ENCODE data around the gene HIPK3.
"Not testable (repeated sequence)": the region's sequence is repeated elsewhere in the genome, so short reads cannot be mapped to it uniquely, and the experiment has no call there.

The HIPK3 gene

DNA sequence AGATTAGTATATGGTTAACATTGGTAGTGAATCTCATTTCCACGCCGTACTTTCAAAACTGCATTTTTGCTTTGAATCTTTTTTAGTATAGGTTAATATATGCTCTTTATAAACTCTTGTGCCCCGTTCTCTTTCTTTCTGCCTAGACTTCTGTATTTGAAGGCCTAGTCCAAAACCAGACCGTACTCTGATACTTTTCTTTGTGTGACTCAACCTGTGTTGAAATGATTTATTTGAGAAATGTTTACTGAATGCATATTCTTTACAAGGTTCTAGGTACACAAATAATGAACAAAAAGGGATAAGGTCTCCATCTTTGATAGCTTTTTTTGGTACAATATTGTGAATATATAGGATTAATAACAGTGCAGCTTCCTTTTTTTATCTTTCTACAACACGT is 68.3 kb downstream of the HIPK3 start:
- no peaks in the 10 kb centered on the region for H3K9me3 Mint-ChIP-seq
- H3K27ac Mint-ChIP-seq = no peak overlapping the region
- intact Hi-C loops (cut with micrococcal nuclease) = loop anchor here (10.0 kb wide), 1 partner anchor 361 kb away; no protein-coding TSS in a partner anchor
- H3K4me1 Mint-ChIP-seq (ENCODE audit: low read depth) = peaks cover 36% of the 10 kb centered on the region
- H3K27me3 Mint-ChIP-seq = no peaks in the 10 kb centered on the region
- H3K36me3 Mint-ChIP-seq (ENCODE audit: low read depth) = peaks cover 9% of the 10 kb centered on the region
- H3K4me3 Mint-ChIP-seq = no peak overlapping the region

DNA sequence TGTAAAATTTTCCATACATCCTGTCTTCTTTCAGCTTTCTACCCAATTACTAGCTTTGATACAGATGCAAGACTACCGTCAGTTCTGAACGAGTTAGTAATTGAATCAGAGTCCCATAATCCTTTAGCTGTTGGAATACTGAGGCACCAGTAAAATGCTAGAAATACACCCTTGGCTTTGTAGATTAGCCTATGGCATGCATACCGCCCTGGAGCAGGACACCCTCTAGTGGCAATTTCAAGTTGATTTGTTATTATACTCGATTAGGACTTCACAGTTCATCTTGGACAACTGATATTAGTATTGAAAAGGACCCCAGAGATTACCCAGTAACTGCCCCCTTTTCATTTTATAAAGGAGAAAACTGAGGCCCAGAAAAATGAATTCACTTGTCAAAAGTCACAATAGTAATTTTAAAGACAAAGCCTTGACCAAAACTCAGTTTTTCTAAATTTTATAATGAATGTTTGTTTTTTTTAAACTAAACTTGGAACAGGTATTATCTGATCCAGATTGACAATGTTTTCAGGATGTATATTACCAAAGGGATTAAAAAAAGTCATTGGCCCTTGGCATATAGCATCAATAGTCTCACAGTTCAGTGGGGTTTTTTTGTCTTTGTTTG is 72.6 kb downstream of the HIPK3 start:
- Mint-ChIP-seq H3K4me3 (no peak overlapping the region), H3K36me3 (ENCODE audit: low read depth) (peaks cover 15% of the 10 kb centered on the region), H3K27me3 (no peaks in the 10 kb centered on the region), H3K27ac (no peak overlapping the region), H3K4me1 (ENCODE audit: low read depth) (peaks cover 19% of the 10 kb centered on the region), H3K9me3 (no peaks in the 10 kb centered on the region)
- intact Hi-C loops (cut with micrococcal nuclease) = loop anchor here (1.0 to 10.0 kb wide), 2 partner anchors 164 to 365 kb away; no protein-coding TSS in a partner anchor

DNA sequence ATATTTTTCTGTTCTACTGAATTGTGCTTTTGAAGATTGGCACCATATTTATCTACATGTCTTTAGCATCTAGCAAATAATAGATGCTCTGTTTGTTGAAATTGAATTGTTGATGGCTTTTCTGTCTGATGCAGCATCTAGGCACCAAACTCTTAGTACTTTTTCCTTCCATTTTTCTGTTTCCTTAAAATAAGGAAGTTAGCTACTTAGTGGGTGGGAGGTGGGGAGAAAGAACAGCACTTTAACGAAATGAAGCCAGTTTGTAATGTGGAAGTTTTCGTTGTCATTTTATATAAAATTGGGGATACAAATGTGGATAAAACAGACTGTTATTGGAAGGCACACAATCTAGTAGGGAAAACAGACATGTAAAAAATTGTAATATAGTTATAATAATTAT is 76.6 kb downstream of the HIPK3 start:
- Mint-ChIP-seq H3K9me3 (no peaks in the 10 kb centered on the region), H3K36me3 (ENCODE audit: low read depth) (peaks cover 23% of the 10 kb centered on the region), H3K4me3 (no peak overlapping the region), H3K27me3 (no peaks in the 10 kb centered on the region), H3K27ac (no peak overlapping the region), H3K4me1 (ENCODE audit: low read depth) (peaks cover 5% of the 10 kb centered on the region)
- intact Hi-C loops (cut with micrococcal nuclease) = no loop called here

DNA sequence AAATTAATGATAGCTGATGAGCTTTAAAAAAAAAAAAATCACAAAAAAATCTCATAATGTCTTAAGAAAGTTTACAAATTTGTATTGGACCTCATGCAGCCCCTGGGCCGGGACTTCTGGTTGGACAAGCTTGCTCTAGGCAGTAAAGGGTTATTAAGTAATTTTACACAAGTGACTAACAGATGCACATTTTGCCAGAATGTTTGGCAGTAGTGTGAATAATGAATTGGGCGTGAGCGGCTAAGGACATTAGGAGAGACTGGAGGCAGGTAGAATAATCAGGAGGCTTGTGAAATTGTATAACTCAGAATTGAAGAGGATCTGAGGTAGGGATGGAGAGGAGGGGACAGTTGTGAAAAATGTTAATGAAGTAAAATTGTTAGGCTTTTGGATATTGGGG is 77.4 kb downstream of the HIPK3 start:
- H3K9me3 Mint-ChIP-seq = no peaks in the 10 kb centered on the region
- H3K27ac Mint-ChIP-seq = no peak overlapping the region
- peaks cover 27% of the 10 kb centered on the region for H3K36me3 Mint-ChIP-seq (ENCODE audit: low read depth)
- intact Hi-C loops (cut with micrococcal nuclease) = no loop called here
- no peak overlapping the region for H3K4me3 Mint-ChIP-seq
- no peaks in the 10 kb centered on the region for H3K27me3 Mint-ChIP-seq
- H3K4me1 Mint-ChIP-seq (ENCODE audit: low read depth) = peaks cover 2% of the 10 kb centered on the region

DNA sequence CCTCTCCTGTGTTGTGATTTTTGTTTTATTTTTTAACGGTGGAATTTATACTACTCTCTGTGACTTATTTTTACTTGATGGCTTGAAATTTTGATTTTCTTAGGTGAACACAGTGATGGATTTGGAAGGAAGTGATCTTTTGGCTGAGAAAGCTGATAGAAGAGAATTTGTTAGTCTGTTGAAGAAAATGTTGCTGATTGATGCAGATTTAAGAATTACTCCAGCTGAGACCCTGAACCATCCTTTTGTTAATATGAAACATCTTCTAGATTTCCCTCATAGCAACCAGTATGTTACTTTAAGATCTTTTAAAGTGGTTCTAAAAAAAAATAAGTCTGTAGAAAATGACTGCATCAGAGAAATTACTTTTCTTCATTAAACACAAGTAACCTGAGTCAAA is 82.1 kb downstream of the HIPK3 start:
- Mint-ChIP-seq H3K4me1 (ENCODE audit: low read depth) (no peaks in the 10 kb centered on the region), H3K4me3 (no peak overlapping the region), H3K27me3 (no peaks in the 10 kb centered on the region), H3K9me3 (no peaks in the 10 kb centered on the region), H3K27ac (no peak overlapping the region), H3K36me3 (ENCODE audit: low read depth) (peaks cover 48% of the 10 kb centered on the region)
- intact Hi-C loops (cut with micrococcal nuclease) = no loop called here

DNA sequence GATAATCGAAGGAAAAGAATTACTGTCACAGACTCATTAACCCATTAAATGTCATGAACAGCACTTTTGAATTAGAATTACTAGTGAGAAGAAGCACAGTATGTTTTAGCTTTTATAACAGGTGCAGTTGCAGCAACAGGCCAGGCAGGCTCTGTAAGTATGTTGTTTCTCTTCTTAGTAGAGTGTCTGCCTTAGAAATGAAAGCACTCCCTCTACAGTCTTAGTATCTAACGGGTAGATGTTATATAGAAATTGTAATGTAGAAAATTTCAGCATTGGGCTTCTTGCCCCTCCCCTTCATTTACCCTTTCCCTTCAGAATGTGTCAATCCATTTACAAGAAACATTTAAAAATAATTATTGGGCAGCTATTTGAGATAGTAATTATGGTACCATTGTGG is 87.4 kb downstream of the HIPK3 start:
- Mint-ChIP-seq H3K4me3 (no peak overlapping the region), H3K27me3 (no peaks in the 10 kb centered on the region), H3K27ac (no peak overlapping the region), H3K9me3 (no peaks in the 10 kb centered on the region), H3K36me3 (ENCODE audit: low read depth) (peaks cover 67% of the 10 kb centered on the region), H3K4me1 (ENCODE audit: low read depth) (no peaks in the 10 kb centered on the region)
- intact Hi-C loops (cut with micrococcal nuclease) = no loop called here

DNA sequence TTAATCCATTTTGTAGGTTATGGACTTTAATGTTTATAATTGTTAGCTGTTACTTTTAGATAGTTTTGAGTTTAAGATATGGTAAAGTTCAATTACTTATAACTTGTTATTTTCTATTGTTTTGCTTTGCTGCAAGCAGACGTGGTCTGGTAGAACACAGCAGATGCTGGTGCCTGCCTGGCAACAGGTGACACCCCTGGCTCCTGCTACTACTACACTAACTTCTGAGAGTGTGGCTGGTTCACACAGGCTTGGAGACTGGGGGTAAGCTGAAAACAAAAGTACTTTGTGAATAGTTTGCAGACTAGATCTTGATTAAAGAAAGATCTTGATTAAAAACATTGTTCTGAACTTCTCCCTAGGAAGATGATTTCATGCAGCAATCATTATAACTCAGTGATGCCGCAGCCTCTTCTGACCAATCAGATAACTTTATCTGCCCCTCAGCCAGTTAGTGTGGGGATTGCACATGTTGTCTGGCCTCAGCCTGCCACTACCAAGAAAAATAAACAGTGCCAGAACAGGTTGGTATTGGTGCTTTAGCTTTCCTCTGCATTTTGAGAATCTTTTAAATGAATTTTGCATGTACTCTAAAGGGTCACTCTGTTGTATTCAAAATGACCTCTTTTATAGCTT is 90.4 kb downstream of the HIPK3 start:
- Mint-ChIP-seq H3K27ac (no peak overlapping the region), H3K4me1 (ENCODE audit: low read depth) (no peaks in the 10 kb centered on the region), H3K9me3 (no peaks in the 10 kb centered on the region), H3K36me3 (ENCODE audit: low read depth) (peaks cover 73% of the 10 kb centered on the region), H3K4me3 (no peak overlapping the region), H3K27me3 (no peaks in the 10 kb centered on the region)
- intact Hi-C loops (cut with micrococcal nuclease) = no loop called here

DNA sequence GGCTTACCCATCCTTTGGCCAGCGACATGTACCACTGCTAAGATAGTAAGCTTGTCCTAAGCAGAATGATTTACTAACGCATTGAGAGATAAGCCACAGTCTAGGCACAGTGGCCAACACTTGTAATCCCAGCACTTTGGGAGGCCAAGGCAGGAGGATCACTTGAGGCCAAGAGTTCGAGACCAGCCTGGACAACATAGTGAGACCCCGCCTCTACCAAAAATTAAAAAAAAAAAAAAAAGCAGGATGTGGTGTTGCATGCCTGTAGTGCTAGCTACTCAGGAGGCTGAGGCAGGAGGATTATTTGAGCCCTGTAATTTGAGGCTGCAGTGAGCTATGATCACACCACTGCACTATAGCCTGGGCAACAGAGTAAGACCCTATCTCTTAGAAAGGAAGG is 93.1 kb downstream of the HIPK3 start:
- Mint-ChIP-seq H3K36me3 (ENCODE audit: low read depth) (peaks cover 91% of the 10 kb centered on the region), H3K27ac (no peak overlapping the region), H3K9me3 (no peaks in the 10 kb centered on the region)

DNA sequence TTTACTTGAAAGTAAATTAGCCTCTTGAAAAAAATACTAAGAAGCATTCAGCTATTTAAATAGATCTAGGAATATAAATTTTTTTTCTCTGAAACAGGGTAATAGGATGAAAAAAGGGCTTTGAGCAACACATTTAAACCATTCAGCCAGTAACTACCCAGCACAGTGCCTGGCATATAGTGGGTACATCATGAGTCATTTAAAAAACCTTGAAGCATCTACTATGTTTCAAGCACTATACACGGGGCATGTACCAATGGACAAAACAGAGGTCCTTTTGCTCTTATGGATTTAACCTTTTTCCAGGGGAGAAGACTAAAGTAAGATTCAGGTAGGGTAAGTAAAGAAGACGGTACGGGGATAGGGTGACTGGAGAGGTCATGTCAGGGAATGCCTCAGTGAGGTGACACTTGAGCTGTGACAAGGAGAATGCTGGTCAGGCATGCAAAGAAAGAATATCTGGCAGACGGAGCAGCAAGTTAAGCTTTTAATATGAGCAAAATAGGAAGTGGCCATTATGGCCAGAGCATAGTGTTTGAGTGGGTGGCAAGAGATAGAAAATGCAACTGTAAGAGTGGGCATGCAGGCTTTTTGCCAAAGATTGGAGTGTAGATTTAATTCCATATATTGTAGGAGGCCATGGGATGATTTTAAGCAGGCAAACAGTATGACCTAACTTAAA is 101.1 kb downstream of the HIPK3 start:
- Mint-ChIP-seq H3K27ac (no peak overlapping the region), H3K27me3 (peaks cover 6% of the 10 kb centered on the region), H3K36me3 (ENCODE audit: low read depth) (peaks cover 21% of the 10 kb centered on the region), H3K9me3 (no peaks in the 10 kb centered on the region), H3K4me3 (no peak overlapping the region), H3K4me1 (ENCODE audit: low read depth) (peaks cover 9% of the 10 kb centered on the region)
- intact Hi-C loops (cut with micrococcal nuclease) = no loop called here

More for the DNA sequence above, 93.1 kb downstream of the HIPK3 start:
- Mint-ChIP-seq H3K27me3 (no peaks in the 10 kb centered on the region), H3K4me1 (ENCODE audit: low read depth) (no peaks in the 10 kb centered on the region), H3K4me3 (no peak overlapping the region)
- intact Hi-C loops (cut with micrococcal nuclease) = no loop called here

DNA sequence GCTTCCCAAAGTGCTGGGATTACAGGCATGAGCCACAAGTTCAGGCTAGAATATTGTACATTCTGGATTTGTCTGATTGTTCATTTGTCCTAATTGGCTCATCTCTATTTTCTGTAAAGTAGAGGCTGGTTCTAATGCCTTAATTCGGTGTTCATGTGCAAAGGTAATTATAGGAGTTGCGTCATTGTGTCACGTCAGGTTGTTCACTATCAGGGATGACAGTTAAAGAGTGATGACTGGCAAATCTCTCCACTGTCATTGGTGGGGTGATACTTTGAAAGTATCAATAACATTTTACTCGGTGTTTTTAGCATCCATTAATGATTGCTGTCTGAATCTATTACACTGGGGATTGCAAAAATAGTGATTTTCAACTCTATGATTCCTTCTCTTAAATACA is 103.5 kb downstream of the HIPK3 start:
- Mint-ChIP-seq H3K36me3 (ENCODE audit: low read depth) (no peaks in the 10 kb centered on the region), H3K27me3 (peaks cover 12% of the 10 kb centered on the region), H3K4me1 (ENCODE audit: low read depth) (peaks cover 9% of the 10 kb centered on the region), H3K27ac (no peak overlapping the region), H3K9me3 (no peaks in the 10 kb centered on the region), H3K4me3 (no peak overlapping the region)
- intact Hi-C loops (cut with micrococcal nuclease) = loop anchor here (5.0 kb wide), 1 partner anchor 382 kb away; no protein-coding TSS in a partner anchor

DNA sequence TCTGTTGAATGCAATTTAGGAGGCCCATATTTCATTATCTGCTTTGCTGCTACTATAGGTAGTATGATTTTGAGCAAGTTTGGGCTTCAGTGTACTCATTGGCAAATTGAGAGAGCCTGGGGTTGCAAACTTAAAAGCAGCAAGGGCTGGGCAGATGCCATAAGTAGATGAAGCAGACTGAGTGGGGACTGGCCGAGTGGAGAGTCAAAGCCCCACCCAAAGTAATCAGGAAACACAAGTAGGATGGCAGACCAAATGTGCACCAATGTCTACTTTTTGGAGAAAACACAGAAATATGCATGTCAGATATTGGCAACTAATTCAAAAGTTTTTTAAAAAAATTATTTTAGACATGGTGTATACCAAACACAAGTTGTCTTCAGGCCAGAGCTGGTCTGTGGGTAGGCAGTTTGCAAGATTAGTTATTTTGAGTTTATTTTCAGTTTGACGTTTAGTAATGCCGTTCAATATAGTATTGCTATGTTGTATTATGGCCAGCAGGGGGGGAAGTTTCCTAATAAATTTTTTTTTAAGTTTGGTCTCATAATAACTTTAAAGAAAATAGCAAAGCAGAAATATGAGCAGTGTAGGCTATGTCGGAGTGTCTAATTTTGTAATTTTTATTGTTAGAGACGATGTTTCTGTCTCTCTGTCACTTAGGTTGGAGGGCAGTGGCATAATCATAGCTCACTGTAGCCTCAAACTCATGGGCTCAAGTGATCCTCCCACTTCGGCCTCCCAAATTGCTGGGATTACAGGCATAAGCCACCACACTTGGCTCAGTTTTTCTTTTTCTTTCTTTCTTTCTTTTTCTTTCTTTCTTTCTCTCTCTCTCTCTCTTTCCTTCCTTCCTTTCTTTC is 105.1 kb downstream of the HIPK3 start:
- no peak overlapping the region for H3K27ac Mint-ChIP-seq
- intact Hi-C loops (cut with micrococcal nuclease) = loop anchor here (1.0 to 5.0 kb wide), 3 partner anchors 181 to 380 kb away; no protein-coding TSS in a partner anchor
- H3K4me3 Mint-ChIP-seq = no peak overlapping the region
- peaks cover 9% of the 10 kb centered on the region for H3K4me1 Mint-ChIP-seq (ENCODE audit: low read depth)
- no peaks in the 10 kb centered on the region for H3K36me3 Mint-ChIP-seq (ENCODE audit: low read depth)
- peaks cover 16% of the 10 kb centered on the region for H3K27me3 Mint-ChIP-seq
- no peaks in the 10 kb centered on the region for H3K9me3 Mint-ChIP-seq

DNA sequence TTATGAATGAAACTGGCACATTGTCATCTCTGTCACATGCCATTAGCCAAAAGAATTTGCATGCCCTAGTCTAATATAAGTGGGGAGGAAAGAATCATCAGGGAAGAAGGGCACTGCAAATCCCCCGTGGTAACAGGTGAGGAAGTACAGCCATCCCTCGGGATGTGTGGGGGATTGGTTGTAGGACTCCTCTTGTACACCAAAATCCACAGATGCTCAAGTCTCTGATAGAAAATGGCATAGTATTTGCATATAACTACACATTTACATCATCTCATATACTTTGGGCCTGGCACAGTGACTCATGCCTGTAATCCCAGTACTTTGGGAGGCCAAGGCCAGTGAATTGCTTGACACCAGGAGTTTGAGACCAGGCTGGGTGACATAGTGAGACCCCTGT is 109.7 kb downstream of the HIPK3 start:
- Mint-ChIP-seq H3K4me1 (ENCODE audit: low read depth) (no peaks in the 10 kb centered on the region), H3K27ac (no peak overlapping the region), H3K36me3 (ENCODE audit: low read depth) (no peaks in the 10 kb centered on the region), H3K27me3 (peaks cover 19% of the 10 kb centered on the region), H3K9me3 (no peaks in the 10 kb centered on the region), H3K4me3 (no peak overlapping the region)
- intact Hi-C loops (cut with micrococcal nuclease) = no loop called here

DNA sequence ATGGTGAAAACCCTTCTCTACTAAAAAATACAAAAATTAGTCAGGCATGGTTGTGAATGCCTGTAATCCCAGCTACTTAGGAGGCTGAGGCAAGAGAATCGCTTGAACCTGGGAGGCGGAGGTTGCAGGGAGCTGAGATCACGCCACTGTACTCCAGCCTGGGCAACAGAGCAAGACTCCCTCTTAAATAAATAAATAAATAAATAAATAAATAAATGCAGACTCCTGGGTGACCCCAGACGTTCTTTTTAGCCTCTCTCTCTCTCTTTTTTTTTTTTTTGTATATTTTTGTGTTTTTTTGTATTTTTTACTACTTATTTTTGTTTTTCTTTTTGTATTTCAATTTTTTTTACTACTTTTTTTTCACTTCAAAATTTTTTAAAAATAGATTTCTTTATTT is 111.3 kb downstream of the HIPK3 start:
- H3K27ac Mint-ChIP-seq; H3K4me3 Mint-ChIP-seq; intact Hi-C loops (cut with micrococcal nuclease); H3K36me3 Mint-ChIP-seq (ENCODE audit: low read depth); H3K9me3 Mint-ChIP-seq; H3K4me1 Mint-ChIP-seq (ENCODE audit: low read depth): not testable (repeated sequence)
- H3K27me3 Mint-ChIP-seq = peaks cover 28% of the 10 kb centered on the region

DNA sequence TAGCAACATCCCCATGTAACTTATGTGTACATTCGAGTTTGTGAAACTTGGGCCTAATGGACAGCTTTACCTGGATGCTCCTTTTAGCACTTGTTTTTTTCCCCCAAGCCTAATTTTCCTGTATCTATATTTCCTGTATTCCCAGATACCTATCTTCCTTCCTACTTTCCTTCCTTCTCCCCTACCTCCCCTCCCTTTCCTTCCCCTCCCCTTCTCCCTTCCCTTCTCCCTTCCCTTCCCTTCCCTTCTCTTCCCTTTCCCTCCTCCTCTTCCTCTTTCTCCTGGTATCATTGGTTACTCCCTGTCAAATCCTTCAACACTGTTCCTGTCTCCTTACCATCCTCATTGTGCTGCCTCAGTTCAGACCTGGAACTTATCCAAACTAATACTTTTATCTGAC is 111.8 kb downstream of the HIPK3 start:
- intact Hi-C loops (cut with micrococcal nuclease) = no loop called here
- no peak overlapping the region for H3K27ac Mint-ChIP-seq

More for the DNA sequence above, 111.8 kb downstream of the HIPK3 start:
- Mint-ChIP-seq H3K4me1 (ENCODE audit: low read depth) (peaks cover 8% of the 10 kb centered on the region), H3K4me3 (no peak overlapping the region), H3K9me3 (no peaks in the 10 kb centered on the region), H3K36me3 (ENCODE audit: low read depth) (no peaks in the 10 kb centered on the region), H3K27me3 (peaks cover 29% of the 10 kb centered on the region)

Measured in dendritic cell treated with granulocyte-macrophage colony-stimulating factor and Interleukin-4, amounts not matched to agents 40 ng/mL and 50 ng/mL, for 4 days (primary cell).